Neural crest cell (in vitro differentiated cells): ENCODE results near the gene STXBP4. TPM values are rescaled to one million over a fixed set of nuclear protein-coding genes. Genes with fewer than 3 reads are reported as not detected.

Experiments used
- DNase-seq: peaks from one replicate; pipeline ENCODE4 v3.0.0; 2021; ENCODE audit warnings: low read depth, mixed read lengths, low spot score
- H3K27ac Mint-ChIP-seq: one replicate; pipeline ENCODE4 v1.8.0; 2021; ENCODE audit warnings: mild to moderate bottlenecking, mixed read lengths; ENCODE audit not compliant: unreplicated experiment
- H3K27me3 Mint-ChIP-seq: 2 replicates; pipeline ENCODE4 v1.8.0; 2021; ENCODE audit warnings: low read depth, mild to moderate bottlenecking, mixed read lengths
- H3K36me3 Mint-ChIP-seq: 2 replicates; pipeline ENCODE4 v1.8.0; 2021; ENCODE audit warnings: low read depth, mild to moderate bottlenecking, mixed read lengths
- H3K4me1 Mint-ChIP-seq: 2 replicates; pipeline ENCODE4 v1.8.0; 2021; ENCODE audit warnings: mixed read lengths
- H3K4me3 Mint-ChIP-seq: one replicate; pipeline ENCODE4 v1.8.0; 2021; ENCODE audit warnings: mild to moderate bottlenecking, mixed read lengths
- H3K9me3 Mint-ChIP-seq: 2 replicates; pipeline ENCODE4 v1.8.0; 2021; ENCODE audit warnings: mixed read lengths
- CTCF ChIP-seq: fragments of 200-600 bp; sonication (generic); conservative IDR thresholded peaks from 2 replicates; pipeline ENCODE4 v1.5.0; 2021; ENCODE audit warnings: antibody characterized with exemption, mild to moderate bottlenecking
- total RNA-seq: library from RNA; stranded (reverse); gene quantifications from 2 replicates; pipeline ENCODE4 v1.2.1, GENCODE V29; 2021

STXBP4 gene
- total RNA-seq, 1 donor from 2014 or later = 32.7 TPM

- DNase-seq = no peak
- Mint-ChIP-seq H3K27me3 (no peaks in the 10 kb centered on the region), H3K36me3 (no peaks in the 10 kb centered on the region), H3K4me1 (no peaks in the 10 kb centered on the region), H3K9me3 (no peaks in the 10 kb centered on the region), H3K4me3 (no peak overlapping the region), H3K27ac (no peak overlapping the region)
- TF ChIP-seq CTCF = no peak
These were observed 152.1 kb downstream of the STXBP4 start for GRCh38 chr17:55120651-55121050.

GRCh38 chr17:55121268-55121667, 152.7 kb downstream of the STXBP4 start:
- Mint-ChIP-seq H3K36me3 (no peaks in the 10 kb centered on the region), H3K27me3 (no peaks in the 10 kb centered on the region), H3K4me3 (no peak overlapping the region), H3K9me3 (no peaks in the 10 kb centered on the region), H3K27ac (no peak overlapping the region), H3K4me1 (no peaks in the 10 kb centered on the region)
- no peak for TF ChIP-seq CTCF
- no peak for DNase-seq

- Mint-ChIP-seq H3K27me3 (no peaks in the 10 kb centered on the region), H3K27ac (no peak overlapping the region), H3K4me3 (no peak overlapping the region), H3K9me3 (no peaks in the 10 kb centered on the region), H3K4me1 (no peaks in the 10 kb centered on the region), H3K36me3 (no peaks in the 10 kb centered on the region)
- TF ChIP-seq CTCF = no peak
- no peak for DNase-seq
These were observed 153.5 kb downstream of the STXBP4 start for GRCh38 chr17:55122114-55122513.

- Mint-ChIP-seq H3K36me3 (peaks cover 5% of the 10 kb centered on the region), H3K27me3 (no peaks in the 10 kb centered on the region), H3K9me3 (peaks cover 3% of the 10 kb centered on the region), H3K4me3 (no peak overlapping the region), H3K27ac (no peak overlapping the region), H3K4me1 (no peaks in the 10 kb centered on the region)
- TF ChIP-seq CTCF = no peak
- no peak for DNase-seq
These were observed 156.3 kb downstream of the STXBP4 start for GRCh38 chr17:55124730-55125360.

- TF ChIP-seq CTCF = no peak
- Mint-ChIP-seq H3K9me3 (no peaks in the 10 kb centered on the region), H3K36me3 (no peaks in the 10 kb centered on the region), H3K27ac (no peak overlapping the region), H3K4me1 (no peaks in the 10 kb centered on the region), H3K4me3 (no peak overlapping the region), H3K27me3 (no peaks in the 10 kb centered on the region)
- no peak for DNase-seq
These were observed 165.0 kb downstream of the STXBP4 start for GRCh38 chr17:55133583-55133982.
